ENCODE results near the gene ADAMTSL5. TPM values are rescaled to one million over a fixed set of nuclear protein-coding genes. Genes with fewer than 3 reads are reported as not detected.

The ADAMTSL5 gene
- total and polyA plus RNA-seq, 4 donors = 0.40 to 1.6 (median 0.91) TPM

- Histone ChIP-seq H3K9me3 (ENCODE audit: control insufficient read depth, insufficient read depth, low read length) (no peaks in the 10 kb centered on the region), H3K4me1 (ENCODE audit: control insufficient read depth, insufficient read depth, low read length) (peaks cover 59% of the 10 kb centered on the region), H3K36me3 (ENCODE audit: control insufficient read depth, insufficient read depth, low read length) (peaks cover 87% of the 10 kb centered on the region), H3K27me3 (ENCODE audit: control insufficient read depth, insufficient read depth, low read length) (peaks cover 24% of the 10 kb centered on the region), H3K27ac (ENCODE audit: low read depth, low read length) (no peak overlapping the region), H3K4me3 (ENCODE audit: low read depth, low read length) (no peak overlapping the region)
- no peak for DNase-seq (ENCODE audit: low read depth in 4 of 6, low spot score in 6 of 6)
- WGBS (ENCODE audit: insufficient coverage) = 36% methylated on average over 47 of the region's 47 CpGs
Measured at GRCh38 chr19:1468821-1469254, 44.0 kb downstream of the ADAMTSL5 start.

- H3K27ac ChIP-seq (ENCODE audit: low read depth, low read length) = no peak overlapping the region
- no peaks in the 10 kb centered on the region for H3K9me3 ChIP-seq (ENCODE audit: control insufficient read depth, insufficient read depth, low read length)
- H3K36me3 ChIP-seq (ENCODE audit: control insufficient read depth, insufficient read depth, low read length) = peaks cover 85% of the 10 kb centered on the region
- DNase-seq (ENCODE audit: low read depth in 4 of 6, low spot score in 6 of 6) = no peak
- H3K4me3 ChIP-seq (ENCODE audit: low read depth, low read length) = no peak overlapping the region
- 50% methylated on average over 42 of the region's 49 CpGs for WGBS (ENCODE audit: insufficient coverage)
- peaks cover 24% of the 10 kb centered on the region for H3K27me3 ChIP-seq (ENCODE audit: control insufficient read depth, insufficient read depth, low read length)
- H3K4me1 ChIP-seq (ENCODE audit: control insufficient read depth, insufficient read depth, low read length) = peaks cover 54% of the 10 kb centered on the region
Measured at GRCh38 chr19:1468274-1468820, 44.5 kb downstream of the ADAMTSL5 start.

DNA sequence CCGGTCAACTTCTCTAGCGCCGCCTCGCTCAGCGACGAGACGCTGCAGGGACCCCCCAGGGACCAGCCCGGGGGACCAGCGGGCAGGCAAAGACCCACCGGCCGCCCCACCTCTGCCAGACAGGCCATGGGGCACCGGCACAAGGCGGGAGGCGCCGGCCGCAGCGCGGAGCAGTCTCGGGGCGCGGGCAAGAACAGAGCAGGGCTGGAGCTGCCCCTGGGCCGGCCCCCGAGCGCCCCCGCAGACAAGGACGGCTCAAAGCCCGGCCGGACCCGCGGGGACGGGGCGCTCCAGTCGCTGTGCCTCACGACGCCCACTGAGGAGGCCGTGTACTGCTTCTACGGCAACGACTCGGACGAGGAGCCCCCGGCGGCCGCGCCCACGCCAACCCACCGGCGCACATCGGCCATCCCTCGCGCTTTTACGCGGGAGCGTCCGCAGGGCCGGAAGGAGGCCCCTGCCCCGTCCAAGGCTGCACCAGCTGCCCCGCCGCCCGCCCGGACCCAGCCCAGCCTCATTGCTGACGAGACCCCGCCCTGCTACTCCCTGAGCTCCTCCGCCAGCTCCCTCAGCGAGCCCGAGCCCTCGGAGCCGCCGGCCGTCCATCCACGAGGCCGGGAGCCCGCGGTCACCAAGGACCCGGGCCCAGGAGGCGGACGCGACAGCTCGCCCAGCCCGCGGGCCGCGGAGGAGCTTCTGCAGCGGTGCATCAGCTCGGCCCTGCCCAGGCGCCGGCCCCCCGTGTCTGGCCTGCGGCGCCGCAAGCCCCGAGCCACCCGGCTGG lies 45.1 kb downstream of the ADAMTSL5 start:
- DNase-seq (ENCODE audit: low read depth in 4 of 6, low spot score in 6 of 6) = no peak
- Histone ChIP-seq H3K27ac (ENCODE audit: low read depth, low read length) (no peak overlapping the region), H3K4me3 (ENCODE audit: low read depth, low read length) (no peak overlapping the region), H3K4me1 (ENCODE audit: control insufficient read depth, insufficient read depth, low read length) (peaks cover 47% of the 10 kb centered on the region), H3K9me3 (ENCODE audit: control insufficient read depth, insufficient read depth, low read length) (no peaks in the 10 kb centered on the region), H3K36me3 (ENCODE audit: control insufficient read depth, insufficient read depth, low read length) (peaks cover 85% of the 10 kb centered on the region), H3K27me3 (ENCODE audit: control insufficient read depth, insufficient read depth, low read length) (peaks cover 24% of the 10 kb centered on the region)
- WGBS (ENCODE audit: insufficient coverage) = 50% methylated on average over 92 of the region's 92 CpGs

DNA sequence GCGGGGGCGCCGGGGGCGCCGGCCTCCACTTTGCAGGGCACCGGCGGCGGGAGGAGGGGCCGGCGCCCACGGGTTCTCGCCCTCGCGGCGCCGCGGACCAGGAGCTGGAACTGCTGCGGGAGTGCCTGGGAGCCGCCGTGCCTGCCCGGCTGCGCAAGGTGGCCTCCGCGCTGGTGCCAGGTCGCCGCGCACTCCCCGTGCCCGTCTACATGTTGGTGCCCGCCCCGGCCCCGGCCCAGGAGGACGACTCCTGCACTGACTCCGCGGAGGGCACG lies 45.7 kb downstream of the ADAMTSL5 start:
- Histone ChIP-seq H3K4me3 (ENCODE audit: low read depth, low read length) (no peak overlapping the region), H3K9me3 (ENCODE audit: control insufficient read depth, insufficient read depth, low read length) (no peaks in the 10 kb centered on the region), H3K36me3 (ENCODE audit: control insufficient read depth, insufficient read depth, low read length) (peaks cover 84% of the 10 kb centered on the region), H3K27ac (ENCODE audit: low read depth, low read length) (no peak overlapping the region), H3K27me3 (ENCODE audit: control insufficient read depth, insufficient read depth, low read length) (peaks cover 21% of the 10 kb centered on the region), H3K4me1 (ENCODE audit: control insufficient read depth, insufficient read depth, low read length) (peaks cover 42% of the 10 kb centered on the region)
- no peak for DNase-seq (ENCODE audit: low read depth in 4 of 6, low spot score in 6 of 6)
- WGBS (ENCODE audit: insufficient coverage) = 51% methylated on average over 35 of the region's 36 CpGs

DNA sequence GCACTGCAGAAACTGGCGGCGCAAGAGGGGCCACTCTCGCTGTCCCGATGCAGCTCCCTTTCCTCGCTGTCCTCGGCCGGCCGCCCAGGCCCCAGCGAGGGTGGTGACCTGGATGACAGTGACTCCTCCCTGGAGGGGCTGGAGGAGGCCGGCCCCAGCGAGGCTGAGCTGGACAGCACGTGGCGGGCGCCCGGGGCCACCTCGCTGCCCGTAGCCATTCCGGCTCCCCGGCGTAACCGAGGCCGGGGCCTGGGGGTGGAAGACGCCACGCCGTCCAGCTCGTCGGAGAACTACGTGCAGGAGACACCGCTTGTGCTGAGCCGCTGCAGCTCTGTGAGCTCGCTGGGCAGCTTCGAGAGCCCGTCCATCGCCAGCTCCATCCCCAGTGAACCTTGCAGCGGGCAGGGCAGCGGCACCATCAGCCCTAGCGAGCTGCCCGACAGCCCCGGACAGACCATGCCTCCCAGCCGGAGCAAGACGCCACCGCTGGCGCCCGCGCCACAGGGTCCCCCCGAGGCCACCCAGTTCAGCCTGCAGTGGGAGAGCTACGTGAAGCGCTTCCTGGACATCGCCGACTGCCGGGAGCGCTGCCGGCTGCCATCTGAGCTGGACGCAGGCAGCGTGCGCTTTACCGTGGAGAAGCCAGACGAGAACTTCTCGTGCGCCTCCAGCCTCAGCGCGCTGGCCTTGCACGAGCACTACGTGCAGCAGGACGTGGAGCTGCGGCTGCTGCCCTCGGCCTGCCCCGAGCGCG lies 46.2 kb downstream of the ADAMTSL5 start:
- no peaks in the 10 kb centered on the region for H3K9me3 ChIP-seq (ENCODE audit: control insufficient read depth, insufficient read depth, low read length)
- peaks cover 84% of the 10 kb centered on the region for H3K36me3 ChIP-seq (ENCODE audit: control insufficient read depth, insufficient read depth, low read length)
- WGBS (ENCODE audit: insufficient coverage) = 65% methylated on average over 70 of the region's 70 CpGs
- peaks cover 19% of the 10 kb centered on the region for H3K27me3 ChIP-seq (ENCODE audit: control insufficient read depth, insufficient read depth, low read length)
- H3K4me1 ChIP-seq (ENCODE audit: control insufficient read depth, insufficient read depth, low read length) = peaks cover 37% of the 10 kb centered on the region
- H3K27ac ChIP-seq (ENCODE audit: low read depth, low read length) = no peak overlapping the region
- H3K4me3 ChIP-seq (ENCODE audit: low read depth, low read length) = no peak overlapping the region
- no peak for DNase-seq (ENCODE audit: low read depth in 4 of 6, low spot score in 6 of 6)

GRCh38 chr19:1466018-1466460 lies 46.8 kb downstream of the ADAMTSL5 start:
- H3K9me3 ChIP-seq (ENCODE audit: control insufficient read depth, insufficient read depth, low read length) = no peaks in the 10 kb centered on the region
- 70% methylated on average over 41 of the region's 41 CpGs for WGBS (ENCODE audit: insufficient coverage)
- H3K27ac ChIP-seq (ENCODE audit: low read depth, low read length) = no peak overlapping the region
- H3K4me3 ChIP-seq (ENCODE audit: low read depth, low read length) = no peak overlapping the region
- no peak for DNase-seq (ENCODE audit: low read depth in 4 of 6, low spot score in 6 of 6)
- peaks cover 15% of the 10 kb centered on the region for H3K27me3 ChIP-seq (ENCODE audit: control insufficient read depth, insufficient read depth, low read length)
- peaks cover 84% of the 10 kb centered on the region for H3K36me3 ChIP-seq (ENCODE audit: control insufficient read depth, insufficient read depth, low read length)
- peaks cover 31% of the 10 kb centered on the region for H3K4me1 ChIP-seq (ENCODE audit: control insufficient read depth, insufficient read depth, low read length)

GRCh38 chr19:1465191-1466016 lies 47.4 kb downstream of the ADAMTSL5 start:
- peaks cover 10% of the 10 kb centered on the region for H3K27me3 ChIP-seq (ENCODE audit: control insufficient read depth, insufficient read depth, low read length)
- H3K27ac ChIP-seq (ENCODE audit: low read depth, low read length) = no peak overlapping the region
- WGBS (ENCODE audit: insufficient coverage) = 58% methylated on average over 83 of the region's 83 CpGs
- H3K9me3 ChIP-seq (ENCODE audit: control insufficient read depth, insufficient read depth, low read length) = no peaks in the 10 kb centered on the region
- peaks cover 24% of the 10 kb centered on the region for H3K4me1 ChIP-seq (ENCODE audit: control insufficient read depth, insufficient read depth, low read length)
- peaks cover 84% of the 10 kb centered on the region for H3K36me3 ChIP-seq (ENCODE audit: control insufficient read depth, insufficient read depth, low read length)
- DNase-seq (ENCODE audit: low read depth in 4 of 6, low spot score in 6 of 6) = peak in 2 of 6 donors; percentile 41 to 47
- H3K4me3 ChIP-seq (ENCODE audit: low read depth, low read length) = no peak overlapping the region

DNA sequence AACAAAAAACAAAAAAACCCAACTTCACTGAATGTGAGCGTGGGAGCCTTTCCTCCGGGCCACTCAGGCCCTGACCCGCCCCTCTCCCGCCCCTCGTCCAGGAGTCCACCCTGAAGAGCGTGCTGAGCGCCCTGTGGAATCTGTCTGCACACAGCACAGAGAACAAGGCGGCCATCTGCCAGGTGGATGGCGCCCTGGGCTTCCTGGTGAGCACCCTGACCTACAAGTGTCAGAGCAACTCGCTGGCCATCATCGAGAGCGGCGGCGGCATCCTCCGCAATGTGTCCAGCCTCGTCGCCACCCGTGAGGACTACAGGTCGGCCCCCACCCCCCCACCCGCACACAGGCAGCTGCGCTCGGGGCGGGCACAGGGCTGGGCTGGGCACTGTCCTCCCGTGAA lies 51.0 kb downstream of the ADAMTSL5 start:
- no peak for DNase-seq (ENCODE audit: low read depth in 4 of 6, low spot score in 6 of 6)
- H3K4me3 ChIP-seq (ENCODE audit: low read depth, low read length) = no peak overlapping the region
- no peaks in the 10 kb centered on the region for H3K9me3 ChIP-seq (ENCODE audit: control insufficient read depth, insufficient read depth, low read length)
- H3K27me3 ChIP-seq (ENCODE audit: control insufficient read depth, insufficient read depth, low read length) = peaks cover 2% of the 10 kb centered on the region
- 91% methylated on average over 18 of the region's 24 CpGs for WGBS (ENCODE audit: insufficient coverage)
- no peak overlapping the region for H3K27ac ChIP-seq (ENCODE audit: low read depth, low read length)
- peaks cover 18% of the 10 kb centered on the region for H3K4me1 ChIP-seq (ENCODE audit: control insufficient read depth, insufficient read depth, low read length)
- peaks cover 90% of the 10 kb centered on the region for H3K36me3 ChIP-seq (ENCODE audit: control insufficient read depth, insufficient read depth, low read length)
